Left ventricle myocardium inferior (tissue), 1 donor: ENCODE data around the gene SLC17A4. TPM values are rescaled to one million over a fixed set of nuclear protein-coding genes. Genes with fewer than 3 reads are reported as not detected.

Source experiments
- DNase-seq: peaks from one replicate; pipeline ENCODE4 v3.0.0-alpha.2; 2020
- H3K27ac ChIP-seq: fragments of 200-600 bp; replicated peaks from 2 replicates; pipeline ENCODE4 v1.8.0; 2021
- H3K27me3 ChIP-seq: fragments of 200-600 bp; 2 replicates; pipeline ENCODE4 v1.8.0; 2021; ENCODE audit warnings: low read depth
- H3K36me3 ChIP-seq: fragments of 200-600 bp; 2 replicates; pipeline ENCODE4 v1.8.0; 2021
- H3K4me1 ChIP-seq: fragments of 200-600 bp; 2 replicates; pipeline ENCODE4 v1.8.0; 2021
- H3K4me3 ChIP-seq: fragments of 200-600 bp; 2 replicates; pipeline ENCODE4 v1.8.0; 2021; ENCODE audit warnings: mild to moderate bottlenecking, moderate library complexity
- H3K9me3 ChIP-seq: fragments of 200-600 bp; replicated peaks from 2 replicates; pipeline ENCODE4 v1.8.0; 2021
- intact Hi-C: fragments of 100-400 bp; cut with micrococcal nuclease; formaldehyde crosslinking; loops from one replicate; pipeline ENCODE4 v1.11.0; 2022
- total RNA-seq: library from RNA; stranded (reverse); fragmentation: NEBNext Ultra II Directional; extraction: Animal tissue kit (Norgen Biotek cat#: 25700); gene quantifications from one replicate; pipeline ENCODE4 v1.2.1, GENCODE V29; 2021
- TF ChIP-seq, protein P1 (sequence below): fragments of 200-600 bp; IDR thresholded peaks from 2 replicates; pipeline ENCODE4 v1.8.0; 2021; ENCODE audit warnings: antibody characterized with exemption, mild to moderate bottlenecking, borderline replicate concordance
- donor health status: DM: no; HTN: yes; CAD: no; lungs with severe emphysema.

The SLC17A4 gene
- total RNA-seq, 1 donor from 2014 or later, result not detected

DNA sequence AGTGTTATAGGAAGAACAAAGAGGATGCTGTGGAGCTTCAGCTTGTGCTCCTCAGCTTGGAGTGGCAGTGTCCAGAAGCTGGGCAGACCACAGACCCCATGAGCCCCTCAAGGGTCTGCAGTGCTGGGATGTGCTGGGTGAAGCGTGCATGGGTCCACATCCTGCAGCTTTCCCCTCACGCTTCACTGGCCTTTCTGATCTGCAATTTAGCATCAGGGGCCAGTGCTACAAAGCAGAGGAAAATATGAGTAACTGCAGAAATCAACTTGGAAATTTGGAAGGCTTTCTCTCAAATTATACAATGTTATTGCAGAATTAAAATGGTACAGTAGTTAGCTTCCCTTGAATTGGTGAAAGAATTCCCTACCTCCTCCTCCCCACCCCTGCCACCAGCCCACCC is 10.1 kb downstream of the SLC17A4 start:
- TF ChIP-seq, protein P1, sequence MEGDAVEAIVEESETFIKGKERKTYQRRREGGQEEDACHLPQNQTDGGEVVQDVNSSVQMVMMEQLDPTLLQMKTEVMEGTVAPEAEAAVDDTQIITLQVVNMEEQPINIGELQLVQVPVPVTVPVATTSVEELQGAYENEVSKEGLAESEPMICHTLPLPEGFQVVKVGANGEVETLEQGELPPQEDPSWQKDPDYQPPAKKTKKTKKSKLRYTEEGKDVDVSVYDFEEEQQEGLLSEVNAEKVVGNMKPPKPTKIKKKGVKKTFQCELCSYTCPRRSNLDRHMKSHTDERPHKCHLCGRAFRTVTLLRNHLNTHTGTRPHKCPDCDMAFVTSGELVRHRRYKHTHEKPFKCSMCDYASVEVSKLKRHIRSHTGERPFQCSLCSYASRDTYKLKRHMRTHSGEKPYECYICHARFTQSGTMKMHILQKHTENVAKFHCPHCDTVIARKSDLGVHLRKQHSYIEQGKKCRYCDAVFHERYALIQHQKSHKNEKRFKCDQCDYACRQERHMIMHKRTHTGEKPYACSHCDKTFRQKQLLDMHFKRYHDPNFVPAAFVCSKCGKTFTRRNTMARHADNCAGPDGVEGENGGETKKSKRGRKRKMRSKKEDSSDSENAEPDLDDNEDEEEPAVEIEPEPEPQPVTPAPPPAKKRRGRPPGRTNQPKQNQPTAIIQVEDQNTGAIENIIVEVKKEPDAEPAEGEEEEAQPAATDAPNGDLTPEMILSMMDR, result no peak
- H3K4me3 ChIP-seq, result no peak overlapping the region
- DNase-seq, result no peak
- no peaks in the 10 kb centered on the region for H3K9me3 ChIP-seq
- no peak overlapping the region for H3K27ac ChIP-seq
- H3K36me3 ChIP-seq, result no peaks in the 10 kb centered on the region
- H3K27me3 ChIP-seq, result peaks cover 26% of the 10 kb centered on the region
- intact Hi-C loops, result no loop called here
- no peaks in the 10 kb centered on the region for H3K4me1 ChIP-seq

DNA sequence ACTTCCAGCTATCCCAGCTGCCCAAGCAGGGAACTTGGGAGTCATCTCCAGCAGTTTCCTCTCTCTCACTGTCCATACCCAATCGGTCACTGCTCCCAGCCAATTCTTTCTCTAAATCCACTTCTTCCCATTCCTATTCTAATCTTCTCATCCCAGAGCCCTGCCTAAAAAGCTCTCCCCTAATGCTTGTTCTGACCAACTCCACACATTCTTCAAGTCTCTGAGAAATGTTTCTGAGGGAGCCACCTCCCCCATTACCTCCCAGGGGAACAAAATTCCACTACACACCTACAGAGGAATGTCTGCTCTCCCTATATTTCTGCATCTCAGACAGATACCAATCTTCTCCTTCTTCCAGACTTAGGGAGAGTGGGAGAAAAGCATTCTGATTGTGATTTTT is 14.0 kb downstream of the SLC17A4 start:
- peaks cover 30% of the 10 kb centered on the region for H3K27me3 ChIP-seq
- no peaks in the 10 kb centered on the region for H3K9me3 ChIP-seq
- no peaks in the 10 kb centered on the region for H3K36me3 ChIP-seq
- no peak overlapping the region for H3K4me3 ChIP-seq
- DNase-seq, result no peak
- TF ChIP-seq, protein P1, result no peak
- intact Hi-C loops, result no loop called here
- no peak overlapping the region for H3K27ac ChIP-seq
- no peaks in the 10 kb centered on the region for H3K4me1 ChIP-seq

DNA sequence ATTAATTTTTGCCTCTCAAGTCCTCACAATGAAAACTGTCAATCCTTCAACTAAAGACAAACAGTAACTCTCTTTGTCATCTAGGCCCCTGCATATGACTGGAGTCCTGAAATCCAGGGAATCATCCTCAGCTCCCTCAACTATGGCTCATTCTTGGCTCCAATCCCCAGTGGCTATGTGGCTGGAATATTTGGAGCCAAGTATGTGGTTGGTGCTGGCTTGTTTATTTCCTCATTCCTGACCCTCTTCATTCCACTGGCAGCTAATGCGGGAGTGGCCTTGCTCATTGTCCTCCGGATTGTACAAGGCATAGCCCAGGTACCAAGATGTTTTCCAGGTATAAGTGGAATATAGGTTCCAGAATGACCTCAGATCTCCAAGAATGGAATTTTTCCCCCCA is 15.4 kb downstream of the SLC17A4 start:
- Histone ChIP-seq H3K4me3 (no peak overlapping the region), H3K27ac (no peak overlapping the region), H3K27me3 (peaks cover 24% of the 10 kb centered on the region), H3K9me3 (no peaks in the 10 kb centered on the region), H3K36me3 (no peaks in the 10 kb centered on the region), H3K4me1 (no peaks in the 10 kb centered on the region)
- intact Hi-C loops, result no loop called here
- TF ChIP-seq, protein P1, result no peak
- DNase-seq, result no peak

DNA sequence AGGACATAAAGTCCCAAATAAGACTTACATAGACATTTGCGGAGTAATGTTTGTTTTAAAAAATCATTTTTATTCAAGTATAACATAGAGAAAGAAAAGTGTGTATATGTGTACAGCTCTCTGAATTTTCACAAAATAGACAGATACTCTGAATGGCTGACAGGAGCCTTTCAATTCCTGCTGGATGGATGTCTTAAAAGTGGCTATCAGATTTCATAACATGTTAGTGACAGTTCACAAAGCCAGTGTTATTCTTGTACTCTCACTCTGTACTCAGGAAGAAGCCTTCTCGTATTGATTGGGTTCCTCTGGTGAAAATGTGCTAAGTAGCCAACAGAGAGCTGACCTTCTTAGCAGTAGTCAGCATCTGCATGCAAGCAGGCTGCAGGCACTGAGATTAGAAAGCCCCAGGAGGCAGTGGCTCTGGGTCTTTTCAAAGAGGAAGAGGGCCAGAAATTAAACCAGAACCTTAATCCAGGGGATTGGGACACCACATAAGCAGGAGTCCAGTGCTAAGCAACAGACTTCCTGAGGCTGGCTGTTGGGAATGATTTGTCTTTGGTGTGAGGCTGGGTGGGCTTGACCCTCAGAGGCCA is 19.7 kb downstream of the SLC17A4 start:
- TF ChIP-seq, protein P1, result no peak
- DNase-seq, result no peak
- intact Hi-C loops, result no loop called here
- H3K27ac ChIP-seq, result no peak overlapping the region
- peaks cover 50% of the 10 kb centered on the region for H3K27me3 ChIP-seq
- H3K4me3 ChIP-seq, result no peak overlapping the region
- H3K9me3 ChIP-seq, result no peaks in the 10 kb centered on the region
- H3K36me3 ChIP-seq, result no peaks in the 10 kb centered on the region
- no peaks in the 10 kb centered on the region for H3K4me1 ChIP-seq

DNA sequence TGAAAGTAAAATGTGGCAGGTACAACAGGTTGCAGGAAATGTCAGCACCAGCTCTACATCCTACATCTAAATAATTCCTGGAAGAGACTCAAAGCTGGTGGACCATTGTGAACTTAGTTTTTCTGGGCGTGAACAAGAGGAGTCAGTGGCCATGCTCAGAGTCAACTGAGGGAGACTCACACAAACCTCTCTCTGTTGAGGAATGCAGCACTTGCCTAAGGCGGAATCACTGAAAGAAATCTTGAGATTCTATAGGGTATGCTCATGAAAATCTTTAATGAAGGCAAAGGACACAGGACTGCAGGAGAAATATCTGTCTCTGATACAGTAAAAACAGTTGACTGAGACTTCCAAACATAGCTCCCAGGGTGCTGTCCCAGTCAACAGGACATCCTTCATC is 22.5 kb downstream of the SLC17A4 start:
- Histone ChIP-seq H3K36me3 (no peaks in the 10 kb centered on the region), H3K9me3 (no peaks in the 10 kb centered on the region), H3K27me3 (peaks cover 46% of the 10 kb centered on the region), H3K4me1 (no peaks in the 10 kb centered on the region), H3K4me3 (no peak overlapping the region), H3K27ac (no peak overlapping the region)
- intact Hi-C loops, result no loop called here
- DNase-seq, result no peak
- TF ChIP-seq, protein P1, result no peak
